IMR-90 (cell line): ENCODE results near the gene TRAF3IP3. TPM values are rescaled to one million over a fixed set of nuclear protein-coding genes. Genes with fewer than 3 reads are reported as not detected.

Experiments used
- ATAC-seq: fragments of 200-7000 bp; cut with Tn5 transposase; 2 replicates; pipeline ENCODE4 v1.9.1; 2020; ENCODE audit warnings: low read depth, mild to moderate bottlenecking, moderate library complexity
- BruUV-seq: library from RNA; stranded (reverse); fragments of 400-500 nt; replicated peaks from 2 replicates; lab custom pipeline; 2021; lab: Mats Ljungman, UMichigan
- CTCF ChIA-PET: fragments of 300-600 bp; formaldehyde crosslinking; extraction: SDS; loops from one replicate; lab custom pipeline; 2021; ENCODE audit warnings: antibody characterized with exemption; lab: Yijun Ruan, JAX
- POLR2A ChIA-PET: fragments of 300-600 bp; sonication (Branson Sonifier 250); formaldehyde crosslinking; loops from one replicate; lab custom pipeline; 2022; ENCODE audit warnings: antibody characterized with exemption; ENCODE audit not compliant: unreplicated experiment; lab: Charles Lee
- DNase-seq: peaks from one replicate; pipeline ENCODE4 v3.0.0; 2013
- H2AFZ ChIP-seq: replicated peaks from 2 replicates; pipeline ENCODE3; 2013; ENCODE audit warnings: low read length, mild to moderate bottlenecking; ENCODE audit not compliant: poor library complexity
- H2AK5ac ChIP-seq: 2 replicates; pipeline ENCODE4 v1.6.1; 2013; ENCODE audit warnings: low read depth, low read length, inconsistent platforms
- H2AK9ac ChIP-seq: replicated peaks from 2 replicates; pipeline ENCODE3; 2013; ENCODE audit warnings: mild to moderate bottlenecking, low read depth, low read length, moderate library complexity; ENCODE audit not compliant: poor library complexity
- H2BK120ac ChIP-seq: 2 replicates; pipeline ENCODE4 v1.6.1; 2013; ENCODE audit warnings: low read depth, low read length, inconsistent platforms
- H2BK15ac ChIP-seq: 3 replicates; pipeline ENCODE4 v1.6.1; 2013; ENCODE audit warnings: low read depth, low read length, inconsistent platforms
- H2BK20ac ChIP-seq: 2 replicates; pipeline ENCODE4 v1.6.1; 2013; ENCODE audit warnings: low read depth, mild to moderate bottlenecking, inconsistent platforms, low read length, moderate library complexity
- H2BK5ac ChIP-seq: 2 replicates; pipeline ENCODE4 v1.6.1; 2013; ENCODE audit warnings: mild to moderate bottlenecking, low read depth, low read length, inconsistent platforms; ENCODE audit not compliant: poor library complexity, severe bottlenecking
- H3K14ac ChIP-seq: replicated peaks from 2 replicates; pipeline ENCODE4 v1.6.1; 2013; ENCODE audit warnings: low read depth, low read length, inconsistent platforms
- H3K18ac ChIP-seq: 2 replicates; pipeline ENCODE4 v1.6.1; 2013; ENCODE audit warnings: low read depth, low read length, control low read depth
- H3K23ac ChIP-seq: 2 replicates; pipeline ENCODE4 v1.6.1; 2013; ENCODE audit warnings: low read depth, low read length, inconsistent platforms
- H3K27ac ChIP-seq: 2 replicates; pipeline ENCODE4 v1.5.1; 2013; ENCODE audit warnings: mild to moderate bottlenecking, control low read depth, low read length; ENCODE audit not compliant: insufficient read depth
- H3K27me3 ChIP-seq: 2 replicates; pipeline ENCODE4 v1.6.1; 2013; ENCODE audit warnings: low read length; ENCODE audit not compliant: control insufficient read depth, insufficient read depth
- H3K36me3 ChIP-seq: 2 replicates; pipeline ENCODE4 v1.6.1; 2013; ENCODE audit warnings: low read length, mixed read lengths; ENCODE audit not compliant: control insufficient read depth, insufficient read depth
- H3K4ac ChIP-seq: 2 replicates; pipeline ENCODE4 v1.6.1; 2013; ENCODE audit warnings: low read depth, low read length, inconsistent platforms
- H3K4me1 ChIP-seq: 2 replicates; pipeline ENCODE4 v1.6.1; 2013; ENCODE audit warnings: low read length, mixed read lengths; ENCODE audit not compliant: control insufficient read depth, insufficient read depth
- H3K4me2 ChIP-seq: 2 replicates; pipeline ENCODE4 v1.6.1; 2013; ENCODE audit warnings: low read depth, mild to moderate bottlenecking, control low read depth, low read length, moderate library complexity
- H3K4me3 ChIP-seq: 2 replicates; pipeline ENCODE4 v1.5.1; 2013; ENCODE audit warnings: low read depth, mild to moderate bottlenecking, control low read depth, low read length, moderate library complexity; ENCODE audit not compliant: insufficient read depth
- H3K56ac ChIP-seq: 2 replicates; pipeline ENCODE4 v1.6.1; 2013; ENCODE audit warnings: low read length, inconsistent platforms; ENCODE audit not compliant: insufficient read depth; ENCODE audit errors: extremely low read depth
- H3K79me1 ChIP-seq, 2 experiments: 2 replicates each; pipeline ENCODE4 v1.6.1; 2013; ENCODE audit warnings: low read length in 2 of 2, inconsistent platforms in 1 of 2, low read depth in 1 of 2
- H3K9ac ChIP-seq: 2 replicates; pipeline ENCODE4 v1.6.1; 2013; ENCODE audit warnings: low read depth, low read length, control low read depth
- H3K9me1 ChIP-seq: 2 replicates; pipeline ENCODE4 v1.6.1; 2013; ENCODE audit warnings: low read length, inconsistent platforms; ENCODE audit not compliant: insufficient read depth
- H3K9me3 ChIP-seq: 2 replicates; pipeline ENCODE4 v1.6.1; 2013; ENCODE audit warnings: low read length; ENCODE audit not compliant: control insufficient read depth, insufficient read depth
- H4K20me1 ChIP-seq: 2 replicates; pipeline ENCODE4 v1.6.1; 2013; ENCODE audit warnings: low read length, inconsistent platforms; ENCODE audit not compliant: insufficient read depth
- H4K5ac ChIP-seq: 2 replicates; pipeline ENCODE4 v1.6.1; 2013; ENCODE audit warnings: mild to moderate bottlenecking, low read depth, low read length, control low read depth
- H4K8ac ChIP-seq, 2 experiments: 2 replicates each; pipeline ENCODE4 v1.6.1; 2013; ENCODE audit warnings: low read depth in 2 of 2, low read length in 2 of 2, control low read depth in 1 of 2, inconsistent platforms in 1 of 2
- H4K91ac ChIP-seq: 2 replicates; pipeline ENCODE4 v1.6.1; 2013; ENCODE audit warnings: low read depth, low read length, inconsistent platforms; ENCODE audit not compliant: insufficient read depth
- BHLHE40 ChIP-seq: fragments of 150-350 bp; IDR thresholded peaks from 2 replicates; pipeline ENCODE4 v1.6.1; 2016; ENCODE audit warnings: mild to moderate bottlenecking, low read depth, low read length
- CEBPB ChIP-seq: IDR thresholded peaks from 2 replicates; pipeline ENCODE4 v1.6.1; 2012; ENCODE audit warnings: low read depth, low read length, improper control_type of control experiment
- CHD1 ChIP-seq: IDR thresholded peaks from 2 replicates; pipeline ENCODE4 v1.6.1; 2012; ENCODE audit warnings: low read depth, low read length, improper control_type of control experiment
- CTCF ChIP-seq: conservative IDR thresholded peaks from 2 replicates; pipeline ENCODE4 v1.5.1; 2012; ENCODE audit warnings: mild to moderate bottlenecking, low read depth, low read length, improper control_type of control experiment
- ELK1 ChIP-seq: fragments of 150-350 bp; IDR thresholded peaks from 2 replicates; pipeline ENCODE4 v1.6.1; 2016; ENCODE audit warnings: low read depth, mild to moderate bottlenecking, low read length, moderate library complexity, borderline replicate concordance
- FOS ChIP-seq: fragments of 150-350 bp; IDR thresholded peaks from 2 replicates; pipeline ENCODE4 v1.6.1; 2016; ENCODE audit warnings: low read depth, low read length
- MAFK ChIP-seq: IDR thresholded peaks from 2 replicates; pipeline ENCODE4 v1.6.1; 2012; ENCODE audit warnings: low read depth, low read length, improper control_type of control experiment
- MAZ ChIP-seq: IDR thresholded peaks from 2 replicates; pipeline ENCODE4 v1.6.1; 2012; ENCODE audit warnings: low read depth, mild to moderate bottlenecking, low read length, improper control_type of control experiment, moderate library complexity, borderline replicate concordance
- NFE2L2 ChIP-seq: fragments of 150-350 bp; IDR thresholded peaks from 2 replicates; pipeline ENCODE4 v1.6.1; 2016; ENCODE audit warnings: low read depth, mild to moderate bottlenecking, low read length
- POLR2A ChIP-seq: IDR thresholded peaks from 2 replicates; pipeline ENCODE4 v1.6.1; 2012; ENCODE audit warnings: mild to moderate bottlenecking, low read depth, low read length
- RAD21 ChIP-seq: IDR thresholded peaks from 2 replicates; pipeline ENCODE4 v1.6.1; 2012; ENCODE audit warnings: low read length, improper control_type of control experiment
- RFX5 ChIP-seq: IDR thresholded peaks from 2 replicates; pipeline ENCODE4 v1.8.0; 2012; ENCODE audit warnings: low read depth, mild to moderate bottlenecking, low read length, moderate library complexity
- USF2 ChIP-seq: fragments of 150-350 bp; IDR thresholded peaks from 2 replicates; pipeline ENCODE4 v1.6.1; 2017; ENCODE audit warnings: mild to moderate bottlenecking, antibody characterized with exemption, low read length, low read depth
- WGBS, 2 experiments: methylation state at CpG; one replicate each; pipeline versions ENCODE4 v1.1.5 to v1.1.7; 2013; ENCODE audit warnings: missing lambda C conversion rate in 2 of 2; ENCODE audit not compliant: insufficient read length in 1 of 2; ENCODE audit errors: extremely low coverage in 2 of 2; 5-methylcytosine and 5-hydroxymethylcytosine counted together
- dilution Hi-C: fragments of 300-500 bp; cut with HindIII; formaldehyde crosslinking; loops from one replicate; pipeline ENCODE4 v1.14.3; 2018; ENCODE audit warnings: low sequenced_read_pairs; ENCODE audit not compliant: unreplicated experiment
- in situ Hi-C: fragments of 300-500 bp; cut with MboI; formaldehyde crosslinking; loops from 3 replicates; pipeline ENCODE4 v1.14.3; 2019; ENCODE audit warnings: low sequenced_read_pairs, inconsistent platforms, mixed read lengths
- intact Hi-C: fragments of 100-400 bp; cut with micrococcal nuclease; formaldehyde crosslinking; loops from 2 replicates; pipeline ENCODE4 v1.10.0; 2022
- polyA plus RNA-seq, 3 experiments: library from polyadenylated mRNA; depleted of rRNA; stranded (reverse); fragments of >200 nt; gene quantifications; 2 replicates each; pipeline ENCODE4 v1.2.3, GENCODE V29; 2012; ENCODE audit warnings: low replicate concordance in 1 of 3
- total RNA-seq: library from RNA; depleted of rRNA; stranded (reverse); fragments of >200 nt; gene quantifications from 2 replicates; pipeline ENCODE4 v1.2.3, GENCODE V29; 2012

TRAF3IP3 gene
- total and polyA plus RNA-seq, 2 of the 4 experiments (the other 2 are of a cell fraction), result 0.12 to 0.18 TPM

GRCh38 chr1:209816923-209817322 lies 61.1 kb downstream of the TRAF3IP3 start:
- Histone ChIP-seq H2AK9ac (no peak overlapping the region), H3K56ac (no peak overlapping the region), H3K4me2 (no peak overlapping the region), H3K18ac (no peak overlapping the region), H3K9me3 (no peaks in the 10 kb centered on the region), H3K79me1 (no peaks in the 10 kb centered on the region), H3K9ac (no peak overlapping the region), H4K5ac (no peak overlapping the region), H2BK120ac (no peak overlapping the region), H3K36me3 (no peaks in the 10 kb centered on the region), H3K4me3 (no peak overlapping the region), H3K4me1 (no peaks in the 10 kb centered on the region), H2AFZ (no peak overlapping the region), H4K20me1 (no peaks in the 10 kb centered on the region), H4K8ac (no peak overlapping the region), H2BK20ac (no peak overlapping the region), H3K9me1 (no peaks in the 10 kb centered on the region), H3K14ac (no peak overlapping the region), H2BK15ac (no peak overlapping the region), H3K23ac (no peak overlapping the region), H3K27me3 (no peaks in the 10 kb centered on the region), H4K91ac (no peak overlapping the region), H2BK5ac (no peak overlapping the region), H3K27ac (no peak overlapping the region), H3K4ac (no peak overlapping the region), H2AK5ac (no peak overlapping the region)
- DNase-seq (no peak), ATAC-seq (no peak)
- intact Hi-C loops, result no loop called here
- ChIA-PET CTCF (no interaction called here), POLR2A (no interaction called here)
- in situ Hi-C loops, result no loop called here
- BruUV-seq, result no TSS peak
- no CpG with 5 or more reads among the region's 3 CpGs for WGBS, 2 experiments
- TF ChIP-seq CEBPB, result no peak
- no peak for TF ChIP-seq POLR2A
- TF ChIP-seq RFX5, result no peak
- no peak for TF ChIP-seq RAD21
- no peak for TF ChIP-seq CHD1
- TF ChIP-seq USF2, result no peak
- TF ChIP-seq MAZ, result no peak
- TF ChIP-seq BHLHE40, result no peak
- no peak for TF ChIP-seq MAFK
- TF ChIP-seq NFE2L2, result no peak
- no peak for TF ChIP-seq FOS
- no peak for TF ChIP-seq ELK1
- no peak for TF ChIP-seq CTCF
- dilution Hi-C loops, result loop anchor here (25.0 kb wide), 1 partner anchor 170 kb away; no protein-coding TSS in a partner anchor
